ENCODE data around the gene IL31.

Gene IL31

DNA sequence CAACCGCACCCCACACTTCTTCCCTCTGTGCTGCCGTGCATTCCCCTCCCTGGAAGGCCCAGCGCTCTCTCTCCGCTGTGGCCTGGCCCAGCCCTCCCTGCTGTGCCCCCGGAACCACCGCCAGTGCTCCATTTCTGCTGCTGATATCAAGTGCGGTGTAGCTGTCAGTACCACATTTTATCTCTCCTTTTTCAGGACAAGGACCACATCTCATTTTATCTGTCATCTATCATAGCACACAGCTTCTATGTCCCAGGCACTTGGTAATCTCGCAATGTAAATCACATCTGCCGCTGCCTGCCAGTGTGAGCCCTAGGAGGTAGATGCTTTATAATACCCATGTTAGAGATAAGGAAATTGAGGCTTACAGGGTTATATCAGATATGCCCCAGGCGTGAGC, 18.3 kb downstream of the IL31 start:
- no peak for DNase-seq (ENCODE audit: low read depth, low spot score)

DNA sequence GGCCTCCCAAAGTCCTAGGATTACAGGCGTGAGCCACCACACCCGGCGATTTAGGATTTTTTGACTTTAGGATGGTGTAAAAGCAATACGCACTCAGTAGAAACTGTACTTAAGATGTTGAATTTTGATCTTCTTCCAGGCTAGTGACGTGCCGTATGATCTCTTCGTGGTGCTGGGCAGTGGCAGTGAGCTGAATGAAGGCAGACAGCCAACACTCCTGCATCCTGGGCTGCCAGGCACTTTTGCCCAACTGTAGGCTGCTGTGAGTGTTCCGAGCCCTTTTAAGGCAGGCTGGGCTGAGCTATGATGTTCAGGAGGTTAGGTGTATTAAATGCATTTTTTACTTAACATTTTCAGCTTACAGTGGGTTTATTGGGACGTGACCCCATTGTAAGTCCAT, 21.3 kb downstream of the IL31 start:
- DNase-seq (ENCODE audit: low read depth, low spot score), result no peak

- no peak for DNase-seq (ENCODE audit: low read depth, low spot score)
These were observed 23.8 kb downstream of the IL31 start for GRCh38 chr12:122150127-122150681.

- DNase-seq (ENCODE audit: low read depth, low spot score), result no peak
These were observed 25.4 kb downstream of the IL31 start for GRCh38 chr12:122148657-122149056.

DNA sequence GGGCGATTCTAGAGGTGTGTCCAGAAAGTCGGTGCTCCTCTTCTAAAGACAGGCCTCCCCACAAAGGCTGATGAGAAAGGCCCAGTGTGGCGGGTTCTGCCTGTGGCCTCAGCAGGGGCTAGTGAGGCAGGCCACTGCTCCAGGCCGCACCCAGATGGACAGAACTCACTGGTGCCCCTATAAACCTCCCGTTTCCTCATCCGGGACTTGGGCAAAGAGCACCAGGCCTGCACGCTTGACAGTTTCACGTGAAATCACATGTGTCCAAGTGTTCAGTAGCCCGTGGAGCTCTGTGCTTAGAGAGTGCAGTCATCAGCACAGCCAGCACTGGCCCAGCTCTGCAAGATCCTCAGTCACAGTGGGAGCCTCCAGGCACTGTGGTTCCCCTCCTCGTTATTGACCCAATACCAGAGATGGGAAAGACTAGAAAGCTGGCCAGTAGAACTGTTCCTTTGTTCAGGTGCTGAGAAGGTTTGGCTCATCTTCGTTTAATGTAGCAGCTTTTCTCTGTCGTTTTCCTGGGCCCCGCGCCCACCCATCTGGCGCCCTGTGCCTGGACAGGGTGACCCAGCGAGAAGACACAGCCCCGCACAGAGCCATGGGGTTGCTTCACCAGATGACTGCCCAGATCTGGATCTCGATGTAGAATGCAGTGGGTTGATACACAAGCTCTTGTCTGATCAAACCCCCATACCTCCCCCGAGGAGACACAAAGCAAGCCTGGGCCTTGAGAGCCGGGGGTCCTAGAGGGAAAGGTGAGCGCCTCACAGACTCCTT, 26.3 kb downstream of the IL31 start:
- no peak for DNase-seq (ENCODE audit: low read depth, low spot score)

DNA sequence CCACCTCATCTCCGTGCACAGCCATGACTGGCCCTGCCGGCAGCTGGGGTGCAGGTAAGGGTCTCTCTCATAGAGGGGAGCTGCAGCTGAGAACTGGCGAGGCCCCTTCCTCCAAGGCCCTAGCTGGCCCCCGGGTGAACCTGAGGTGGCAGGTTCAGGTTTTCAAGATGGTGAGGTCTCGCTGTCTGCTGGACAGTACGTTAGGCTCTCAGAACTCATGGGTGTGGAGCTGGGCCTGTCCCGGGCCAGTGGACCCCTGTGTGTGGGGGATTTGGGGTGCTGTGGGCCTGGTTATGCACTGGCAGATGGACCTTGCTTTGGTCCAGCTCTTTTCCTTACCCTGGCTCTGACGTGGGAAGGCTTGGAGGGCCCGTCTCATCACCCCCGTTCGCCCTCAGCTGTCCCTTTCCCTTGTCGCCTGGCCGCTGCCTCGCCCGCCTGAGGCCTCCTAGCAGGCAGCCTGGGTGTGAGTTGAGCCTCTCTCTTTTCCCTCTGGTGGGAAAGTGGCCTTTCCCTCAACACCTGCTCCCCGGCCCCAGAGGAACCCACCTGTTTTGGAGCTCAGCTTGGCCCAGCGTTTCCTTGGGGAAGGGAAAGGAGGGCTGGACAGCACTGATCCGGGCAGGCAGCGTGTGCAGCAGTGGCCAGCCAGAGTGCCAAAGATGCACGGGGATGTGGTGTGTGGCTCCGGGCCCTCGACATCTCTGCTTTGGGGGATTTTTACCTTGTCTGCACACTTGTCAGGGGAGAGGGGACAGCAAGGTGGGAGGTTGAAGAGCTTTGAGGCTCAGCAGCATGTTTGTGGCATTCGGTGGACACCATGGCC, 28.3 kb downstream of the IL31 start:
- no peak for DNase-seq (ENCODE audit: low read depth, low spot score)

DNA sequence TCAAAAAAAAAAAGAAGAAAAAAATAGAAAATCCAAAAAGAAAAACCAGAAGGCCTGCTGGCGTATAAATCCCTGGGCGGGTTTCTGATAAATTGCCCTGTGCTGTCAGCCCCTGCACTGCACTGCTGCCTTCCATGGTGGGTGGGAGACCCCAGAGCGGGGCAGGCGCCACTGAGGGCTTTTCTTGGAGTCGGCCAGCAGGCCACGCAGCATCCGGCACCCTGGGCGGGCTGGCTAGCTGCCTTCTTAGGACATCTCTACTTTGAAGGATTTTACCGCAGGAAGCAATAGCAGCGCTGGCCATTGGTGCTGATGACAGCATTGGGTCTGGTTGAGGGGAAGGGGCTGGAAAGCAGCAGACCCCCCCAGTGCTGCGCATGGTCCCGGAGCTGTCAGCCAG, 29.1 kb downstream of the IL31 start:
- no peak for DNase-seq (ENCODE audit: low read depth, low spot score)

GRCh38 chr12:122142857-122143256, 31.2 kb downstream of the IL31 start:
- no peak for DNase-seq (ENCODE audit: low read depth, low spot score)

- DNase-seq (ENCODE audit: low read depth, low spot score), result no peak
These were observed 31.9 kb downstream of the IL31 start for GRCh38 chr12:122141911-122142725.

GRCh38 chr12:122140467-122141257, 33.4 kb downstream of the IL31 start:
- DNase-seq (ENCODE audit: low read depth, low spot score), result no peak

GRCh38 chr12:122139941-122140340, 34.1 kb downstream of the IL31 start:
- DNase-seq (ENCODE audit: low read depth, low spot score), result no peak

DNA sequence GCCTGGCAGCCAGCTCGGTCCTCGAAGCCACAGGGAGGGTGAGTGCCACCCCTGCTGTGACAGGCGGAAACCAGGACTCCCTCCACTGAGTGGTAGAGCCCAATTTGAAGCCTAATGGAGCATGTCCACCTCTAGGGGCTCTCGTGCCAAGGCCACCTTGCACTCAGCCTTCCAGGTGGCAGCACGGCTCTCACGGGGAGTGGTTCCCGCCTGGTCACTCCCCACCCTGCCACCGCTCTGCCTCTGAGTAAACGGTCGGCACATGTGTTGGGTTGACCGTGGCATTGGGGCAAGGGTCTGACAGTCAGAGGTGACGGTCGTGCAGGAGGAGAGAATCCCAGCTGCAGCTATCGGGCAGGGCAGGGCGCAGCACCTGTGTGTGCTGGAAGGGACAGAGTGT, 34.8 kb downstream of the IL31 start:
- no peak for DNase-seq (ENCODE audit: low read depth, low spot score)

DNA sequence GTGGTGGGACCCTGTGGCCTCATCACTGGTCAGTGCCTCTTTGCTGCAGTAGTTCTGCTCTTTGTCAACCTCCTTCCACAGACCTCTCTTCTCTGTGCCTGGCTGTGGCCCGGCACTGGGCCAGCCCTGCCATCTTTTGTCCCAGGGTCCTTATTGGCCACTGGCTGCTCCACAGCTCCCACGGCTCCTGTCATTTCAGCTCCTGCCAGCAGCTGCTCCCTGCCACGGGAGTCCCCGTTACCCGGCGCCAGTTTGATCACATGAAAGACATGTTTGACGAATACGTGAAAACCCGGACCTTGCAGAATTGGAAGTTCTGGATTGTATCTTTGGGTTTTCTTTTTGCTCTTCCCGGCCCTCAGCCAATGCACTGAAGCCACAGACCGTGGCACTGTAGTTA, 35.4 kb downstream of the IL31 start:
- no peak for DNase-seq (ENCODE audit: low read depth, low spot score)

- DNase-seq (ENCODE audit: low read depth, low spot score), result no peak
These were observed 35.8 kb downstream of the IL31 start for GRCh38 chr12:122138181-122138580.

GRCh38 chr12:122137681-122138080, 36.3 kb downstream of the IL31 start:
- peak; percentile 62 for DNase-seq (ENCODE audit: low read depth, low spot score)

DNA sequence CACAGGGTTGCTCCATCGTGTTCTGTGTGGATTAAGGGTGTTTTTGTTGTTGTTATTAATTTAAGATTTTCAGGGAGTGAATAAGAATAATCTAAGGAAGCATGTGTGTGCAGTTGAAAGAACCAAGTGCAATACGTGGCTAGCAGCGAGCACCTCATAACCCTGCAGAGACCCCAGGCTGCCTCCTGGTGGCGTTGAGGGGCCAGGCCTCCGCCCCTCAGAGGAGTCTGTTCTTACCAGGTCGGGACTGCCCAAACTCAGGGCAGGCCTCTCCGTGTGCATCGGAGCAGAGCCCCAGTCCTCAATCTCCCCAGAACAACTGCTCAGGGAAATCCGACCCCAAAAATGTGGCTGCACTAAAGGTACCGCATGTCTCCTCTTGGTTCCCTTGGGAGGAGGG, 36.8 kb downstream of the IL31 start:
- peak; percentile 63 for DNase-seq (ENCODE audit: low read depth, low spot score)

DNA sequence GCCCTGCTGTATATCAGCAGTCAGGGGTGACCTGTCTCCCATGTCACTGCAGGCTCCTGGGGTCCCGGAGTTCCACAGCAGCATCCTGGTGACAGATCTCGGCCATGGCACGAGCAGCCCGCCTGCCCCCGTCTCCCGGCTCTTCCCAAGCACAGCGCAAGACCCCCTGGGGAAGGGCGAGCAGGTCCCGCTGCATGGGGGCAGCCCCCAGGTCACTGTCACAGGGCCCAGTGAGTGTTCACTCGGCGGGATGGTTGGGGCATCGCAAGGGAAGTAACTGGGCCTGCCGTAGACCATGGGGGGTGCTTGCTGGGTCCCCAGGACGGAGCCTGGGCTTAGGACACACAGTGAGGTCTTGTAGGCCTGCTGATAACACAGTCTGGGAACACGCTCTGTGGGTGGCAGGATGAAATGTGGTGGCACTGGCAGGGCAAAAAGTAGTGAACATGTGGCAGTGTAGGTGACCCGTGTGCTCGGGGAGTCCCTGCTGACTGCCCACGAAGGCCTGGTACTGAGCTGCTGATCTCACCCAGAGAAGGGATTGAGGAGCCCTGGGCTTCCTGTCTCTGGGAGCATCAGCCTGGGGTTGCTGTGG, 38.5 kb downstream of the IL31 start:
- no peak for DNase-seq (ENCODE audit: low read depth, low spot score)

DNA sequence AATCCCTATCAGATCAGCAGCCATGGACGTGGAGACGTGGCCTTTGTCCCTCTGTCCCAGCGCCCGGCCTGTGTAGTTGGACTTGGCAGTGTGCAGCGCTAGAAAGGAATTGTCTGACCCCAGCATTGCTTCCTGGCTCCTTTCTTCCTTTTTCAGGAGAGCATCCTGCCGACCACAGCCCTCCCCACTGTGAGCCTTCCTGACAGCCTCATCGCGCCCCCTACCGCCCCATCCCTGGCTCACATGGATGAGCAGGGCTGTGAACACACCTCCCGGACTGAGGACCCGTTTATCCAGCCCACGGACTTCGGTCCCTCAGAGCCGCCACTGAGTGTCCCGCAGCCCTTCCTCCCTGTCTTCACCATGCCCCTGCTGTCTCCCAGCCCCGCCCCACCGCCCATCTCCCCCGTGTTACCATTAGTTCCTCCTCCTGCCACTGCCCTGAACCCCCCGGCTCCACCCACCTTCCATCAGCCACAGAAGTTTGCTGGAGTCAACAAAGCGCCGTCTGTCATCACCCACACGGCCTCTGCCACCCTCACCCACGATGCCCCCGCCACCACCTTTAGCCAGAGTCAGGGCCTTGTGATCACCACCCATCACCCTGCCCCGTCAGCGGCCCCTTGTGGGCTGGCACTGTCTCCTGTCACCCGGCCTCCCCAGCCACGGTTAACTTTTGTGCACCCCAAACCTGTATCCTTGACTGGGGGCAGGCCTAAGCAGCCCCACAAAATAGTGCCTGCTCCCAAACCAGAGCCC, 40.6 kb downstream of the IL31 start:
- DNase-seq (ENCODE audit: low read depth, low spot score), result no peak

DNA sequence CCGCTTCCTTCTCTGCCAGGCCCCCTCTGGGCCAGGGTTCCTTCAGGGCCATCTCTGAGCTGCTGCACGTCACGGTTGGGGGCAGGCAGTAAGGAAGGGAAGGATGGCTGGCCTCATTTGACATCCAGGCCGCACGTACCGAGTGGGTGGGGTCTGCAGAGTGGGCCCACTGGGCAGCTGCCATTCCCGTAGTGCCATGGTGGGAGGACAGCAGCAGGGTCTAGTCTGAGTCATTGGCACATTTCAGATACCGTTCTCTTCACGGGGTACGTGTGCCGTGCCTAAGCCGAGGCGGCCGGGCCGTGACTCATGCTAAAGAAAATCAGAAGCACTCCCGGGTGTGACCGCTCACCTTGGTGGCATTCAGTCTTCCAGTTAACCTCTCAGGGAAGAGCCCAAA, 43.9 kb downstream of the IL31 start:
- no peak for DNase-seq (ENCODE audit: low read depth, low spot score)

- no peak for DNase-seq (ENCODE audit: low read depth, low spot score)
These were observed 44.9 kb downstream of the IL31 start for GRCh38 chr12:122129131-122129530.
